Measurements from ENCODE around the gene ADD3. TPM values are rescaled to one million over a fixed set of nuclear protein-coding genes. Genes with fewer than 3 reads are reported as not detected.

The ADD3 gene
- total RNA-seq, 4 donors from 2014 or later = 257 to 644 (median 358) TPM

GRCh38 chr10:110074298-110074697 lies 66.5 kb downstream of the ADD3 start:
- Histone ChIP-seq H3K27ac (peak overlapping the region; percentile 25 to 77 (median 53)), H3K4me3 (replicated peaks in 1 of 3) (no peak overlapping the region), H3K9me3 (no peaks in the 10 kb centered on the region), H3K36me3 (no peaks in the 10 kb centered on the region), H3K4me1 (peaks cover 74 to 81% of the 10 kb centered on the region in 2 donors), H3K27me3 (no peaks in the 10 kb centered on the region)
- TF ChIP-seq POLR2A (IDR thresholded peaks at IDR 0.05) (no peak), CTCF (IDR thresholded peaks at IDR 0.05) (no peak)
- WGBS, 2 donors = 68 to 71% methylated on average over 3 of the region's 3 CpGs
- intact Hi-C loops (cut with DNase I) = loop anchor here (10.0 kb wide), 1 partner anchor 69 kb away; the partner anchor contains the start of gene ADD3
- DNase-seq = no peak

- Histone ChIP-seq H3K27ac (peak overlapping the region; percentile 25 to 77 (median 53)), H3K4me3 (replicated peaks in 1 of 3) (no peak overlapping the region), H3K4me1 (peaks cover 69 to 74% of the 10 kb centered on the region in 2 donors), H3K27me3 (no peaks in the 10 kb centered on the region), H3K36me3 (no peaks in the 10 kb centered on the region), H3K9me3 (no peaks in the 10 kb centered on the region)
- TF ChIP-seq POLR2A (IDR thresholded peaks at IDR 0.05) (no peak), CTCF (IDR thresholded peaks at IDR 0.05) (no peak)
- DNase-seq = no peak
- WGBS, 2 donors = 68 to 77% methylated on average over 2 of the region's 2 CpGs
- intact Hi-C loops (cut with DNase I) = loop anchor here (10.0 kb wide), 1 partner anchor 70 kb away; the partner anchor contains the start of gene ADD3
Observed at GRCh38 chr10:110074758-110075671, 67.2 kb downstream of the ADD3 start.

- intact Hi-C loops (cut with DNase I) = loop anchor here (10.0 kb wide), 1 partner anchor 71 kb away; the partner anchor contains the start of gene ADD3
- TF ChIP-seq POLR2A (IDR thresholded peaks at IDR 0.05) (no peak), CTCF (IDR thresholded peaks at IDR 0.05) (no peak)
- H3K27ac ChIP-seq = peak overlapping the region; percentile 41 to 77 (median 53)
- no peak overlapping the region for H3K4me3 ChIP-seq (replicated peaks in 1 of 3)
- no peaks in the 10 kb centered on the region for H3K9me3 ChIP-seq
- no peaks in the 10 kb centered on the region for H3K36me3 ChIP-seq
- H3K27me3 ChIP-seq = no peaks in the 10 kb centered on the region
- DNase-seq = no peak
- peaks cover 68 to 69% of the 10 kb centered on the region in 2 donors for H3K4me1 ChIP-seq
Observed at GRCh38 chr10:110075686-110076085, 67.9 kb downstream of the ADD3 start.

GRCh38 chr10:110076559-110077318 lies 69.0 kb downstream of the ADD3 start:
- Histone ChIP-seq H3K27me3 (no peaks in the 10 kb centered on the region), H3K4me3 (replicated peaks in 1 of 3) (no peak overlapping the region), H3K27ac (peak overlapping the region; percentile 41 to 77 (median 53)), H3K4me1 (peaks cover 66 to 76% of the 10 kb centered on the region in 2 donors), H3K36me3 (no peaks in the 10 kb centered on the region), H3K9me3 (no peaks in the 10 kb centered on the region)
- intact Hi-C loops (cut with DNase I) = loop anchor here (10.0 kb wide), 1 partner anchor 72 kb away; the partner anchor contains the start of gene ADD3
- DNase-seq = no peak
- no peak for TF ChIP-seq CTCF (IDR thresholded peaks at IDR 0.05)
- TF ChIP-seq POLR2A (IDR thresholded peaks at IDR 0.05) = peak in 1 of 2 donors; percentile 18
